ENCODE data around the gene SPOCK3. TPM values are rescaled to one million over a fixed set of nuclear protein-coding genes. Genes with fewer than 3 reads are reported as not detected.

Gene SPOCK3
- total RNA-seq = not detected

GRCh38 chr4:167234316-167234881 lies at the start of gene SPOCK3:
Gene SPOCK3, minus strand, starts transcription at chr4:167234494.

Small RNA genes within 50 kb of the gene (small RNA-seq; reads per million reads assigned to genes)
- 0.04 to 0.23 reads per million in 2 donors for gene RNA5SP171

All from melanocyte of skin (primary cell).